ENCODE measurements around the gene HHAT. TPM values are rescaled to one million over a fixed set of nuclear protein-coding genes. Genes with fewer than 3 reads are reported as not detected.

Gene HHAT
- polyA plus RNA-seq, 1 donor from 2014 or later = 5.3 TPM

DNA sequence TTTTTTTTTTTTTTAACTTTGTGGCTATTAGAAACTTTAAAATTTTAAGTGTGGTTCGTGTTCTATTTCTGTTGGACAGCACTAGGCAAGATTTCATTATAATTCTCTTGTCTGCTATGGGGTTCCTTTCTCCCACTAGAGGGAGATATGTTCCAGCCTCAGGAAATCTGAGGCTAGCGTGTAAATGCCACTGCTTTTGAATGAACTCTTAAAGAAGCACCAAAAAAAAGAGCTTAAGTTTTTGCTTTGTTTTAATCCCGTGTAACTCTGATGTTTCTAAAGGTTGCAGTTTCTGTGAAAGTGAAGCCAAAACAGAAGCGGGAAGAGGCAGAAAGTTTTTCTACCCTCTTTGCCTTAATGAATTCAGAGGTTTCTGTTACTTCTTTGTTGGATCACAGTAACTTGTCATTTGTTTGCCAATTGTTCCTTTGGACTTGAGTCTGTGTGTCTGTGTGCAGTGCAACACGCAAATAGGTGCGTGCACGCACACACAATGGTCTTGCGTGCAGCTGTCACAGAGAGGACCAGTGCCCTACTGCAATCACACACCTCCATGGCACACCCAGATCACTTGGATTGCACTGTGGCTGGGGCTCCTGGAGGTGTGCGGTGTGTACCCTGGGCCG, 32.3 kb downstream of the HHAT start:
- no peak overlapping the region for H3K4me2 ChIP-seq (ENCODE audit: low read length)
- no peaks in the 10 kb centered on the region for H3K9me2 ChIP-seq (ENCODE audit: insufficient read depth, low read length)

DNA sequence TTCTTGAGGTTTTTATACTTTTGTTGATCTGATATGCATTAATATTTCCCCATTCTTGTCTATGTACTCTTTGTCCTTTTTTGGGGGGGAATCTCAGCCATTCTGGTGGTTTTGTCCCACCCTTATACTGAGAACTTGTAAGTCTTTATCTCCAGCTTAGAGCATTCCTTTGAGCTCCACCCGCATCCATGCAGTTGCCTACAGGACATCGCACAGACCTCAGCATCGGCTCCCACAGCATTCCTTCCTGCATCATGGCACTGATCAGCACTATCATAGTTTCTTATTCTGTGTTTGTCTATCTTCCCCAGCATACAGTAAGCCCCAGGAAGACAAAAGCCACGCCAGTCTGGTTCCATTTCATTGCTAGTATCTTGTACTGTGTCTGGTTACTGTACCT, 33.0 kb downstream of the HHAT start:
- H3K9me2 ChIP-seq (ENCODE audit: insufficient read depth, low read length) = no peaks in the 10 kb centered on the region
- H3K79me2 ChIP-seq (replicated peaks; ENCODE audit: insufficient read depth, low read length) = no peaks in the 10 kb centered on the region
- TF ChIP-seq TAF1 (IDR thresholded peaks at IDR 0.05; ENCODE audit: low read depth) (no peak), RAD21 (conservative IDR thresholded peaks at IDR 0.05) (no peak), EZH2 (IDR thresholded peaks at IDR 0.05; ENCODE audit: borderline replicate concordance, insufficient read depth, low read length, poor library complexity, severe bottlenecking) (no peak), POLR2AphosphoS5 (IDR thresholded peaks at IDR 0.05) (no peak), EP300 (conservative IDR thresholded peaks at IDR 0.05; ENCODE audit: poor library complexity, severe bottlenecking) (no peak)
- TF ChIP-seq, protein P1, sequence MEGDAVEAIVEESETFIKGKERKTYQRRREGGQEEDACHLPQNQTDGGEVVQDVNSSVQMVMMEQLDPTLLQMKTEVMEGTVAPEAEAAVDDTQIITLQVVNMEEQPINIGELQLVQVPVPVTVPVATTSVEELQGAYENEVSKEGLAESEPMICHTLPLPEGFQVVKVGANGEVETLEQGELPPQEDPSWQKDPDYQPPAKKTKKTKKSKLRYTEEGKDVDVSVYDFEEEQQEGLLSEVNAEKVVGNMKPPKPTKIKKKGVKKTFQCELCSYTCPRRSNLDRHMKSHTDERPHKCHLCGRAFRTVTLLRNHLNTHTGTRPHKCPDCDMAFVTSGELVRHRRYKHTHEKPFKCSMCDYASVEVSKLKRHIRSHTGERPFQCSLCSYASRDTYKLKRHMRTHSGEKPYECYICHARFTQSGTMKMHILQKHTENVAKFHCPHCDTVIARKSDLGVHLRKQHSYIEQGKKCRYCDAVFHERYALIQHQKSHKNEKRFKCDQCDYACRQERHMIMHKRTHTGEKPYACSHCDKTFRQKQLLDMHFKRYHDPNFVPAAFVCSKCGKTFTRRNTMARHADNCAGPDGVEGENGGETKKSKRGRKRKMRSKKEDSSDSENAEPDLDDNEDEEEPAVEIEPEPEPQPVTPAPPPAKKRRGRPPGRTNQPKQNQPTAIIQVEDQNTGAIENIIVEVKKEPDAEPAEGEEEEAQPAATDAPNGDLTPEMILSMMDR (IDR thresholded peaks at IDR 0.05; ENCODE audit: poor library complexity, severe bottlenecking) = no peak
- TF ChIP-seq, protein P2, sequence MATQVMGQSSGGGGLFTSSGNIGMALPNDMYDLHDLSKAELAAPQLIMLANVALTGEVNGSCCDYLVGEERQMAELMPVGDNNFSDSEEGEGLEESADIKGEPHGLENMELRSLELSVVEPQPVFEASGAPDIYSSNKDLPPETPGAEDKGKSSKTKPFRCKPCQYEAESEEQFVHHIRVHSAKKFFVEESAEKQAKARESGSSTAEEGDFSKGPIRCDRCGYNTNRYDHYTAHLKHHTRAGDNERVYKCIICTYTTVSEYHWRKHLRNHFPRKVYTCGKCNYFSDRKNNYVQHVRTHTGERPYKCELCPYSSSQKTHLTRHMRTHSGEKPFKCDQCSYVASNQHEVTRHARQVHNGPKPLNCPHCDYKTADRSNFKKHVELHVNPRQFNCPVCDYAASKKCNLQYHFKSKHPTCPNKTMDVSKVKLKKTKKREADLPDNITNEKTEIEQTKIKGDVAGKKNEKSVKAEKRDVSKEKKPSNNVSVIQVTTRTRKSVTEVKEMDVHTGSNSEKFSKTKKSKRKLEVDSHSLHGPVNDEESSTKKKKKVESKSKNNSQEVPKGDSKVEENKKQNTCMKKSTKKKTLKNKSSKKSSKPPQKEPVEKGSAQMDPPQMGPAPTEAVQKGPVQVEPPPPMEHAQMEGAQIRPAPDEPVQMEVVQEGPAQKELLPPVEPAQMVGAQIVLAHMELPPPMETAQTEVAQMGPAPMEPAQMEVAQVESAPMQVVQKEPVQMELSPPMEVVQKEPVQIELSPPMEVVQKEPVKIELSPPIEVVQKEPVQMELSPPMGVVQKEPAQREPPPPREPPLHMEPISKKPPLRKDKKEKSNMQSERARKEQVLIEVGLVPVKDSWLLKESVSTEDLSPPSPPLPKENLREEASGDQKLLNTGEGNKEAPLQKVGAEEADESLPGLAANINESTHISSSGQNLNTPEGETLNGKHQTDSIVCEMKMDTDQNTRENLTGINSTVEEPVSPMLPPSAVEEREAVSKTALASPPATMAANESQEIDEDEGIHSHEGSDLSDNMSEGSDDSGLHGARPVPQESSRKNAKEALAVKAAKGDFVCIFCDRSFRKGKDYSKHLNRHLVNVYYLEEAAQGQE (IDR thresholded peaks at IDR 0.05; ENCODE audit: borderline replicate concordance) = no peak
- H2AFZ ChIP-seq (ENCODE audit: low read depth, low read length) = no peak overlapping the region
- H3K9me3 ChIP-seq (ENCODE audit: low read length) = no peaks in the 10 kb centered on the region
- no peaks in the 10 kb centered on the region for H3K27me3 ChIP-seq (ENCODE audit: insufficient read depth, low read depth, low read length)
- H3K9ac ChIP-seq (ENCODE audit: low read length) = no peak overlapping the region
- H4K20me1 ChIP-seq (ENCODE audit: insufficient read depth) = no peaks in the 10 kb centered on the region
- H3F3A ChIP-seq (ENCODE audit: insufficient read depth, low read length, poor library complexity, severe bottlenecking) = no peaks in the 10 kb centered on the region
- no peak overlapping the region for H3K4me3 ChIP-seq (ENCODE audit: low read length)
- H3K27ac ChIP-seq (ENCODE audit: low read length) = no peak overlapping the region
- no peak overlapping the region for H3K4me2 ChIP-seq (ENCODE audit: low read length)
- H3K36me3 ChIP-seq (ENCODE audit: insufficient read depth, low read length) = no peaks in the 10 kb centered on the region

More for the DNA sequence above, 32.3 kb downstream of the HHAT start:
- no peaks in the 10 kb centered on the region for H3K27me3 ChIP-seq (ENCODE audit: insufficient read depth, low read depth, low read length)
- TF ChIP-seq TAF1 (IDR thresholded peaks at IDR 0.05; ENCODE audit: low read depth) (no peak), SMC3 (conservative IDR thresholded peaks at IDR 0.05; ENCODE audit: poor library complexity) (peak; percentile 52), RAD21 (conservative IDR thresholded peaks at IDR 0.05) (peak; percentile 58)
- TF ChIP-seq, protein P1 (IDR thresholded peaks at IDR 0.05; ENCODE audit: poor library complexity, severe bottlenecking) = peak; percentile 64
- H3K27ac ChIP-seq (ENCODE audit: low read length) = no peak overlapping the region
- no peaks in the 10 kb centered on the region for H3F3A ChIP-seq (ENCODE audit: insufficient read depth, low read length, poor library complexity, severe bottlenecking)
- no peaks in the 10 kb centered on the region for H4K20me1 ChIP-seq (ENCODE audit: insufficient read depth)
- H3K9me3 ChIP-seq (ENCODE audit: low read length) = no peaks in the 10 kb centered on the region
- no peak overlapping the region for H2AFZ ChIP-seq (ENCODE audit: low read depth, low read length)
- H3K4me3 ChIP-seq (ENCODE audit: low read length) = no peak overlapping the region
- H3K79me2 ChIP-seq (replicated peaks; ENCODE audit: insufficient read depth, low read length) = no peaks in the 10 kb centered on the region
- H3K36me3 ChIP-seq (ENCODE audit: insufficient read depth, low read length) = no peaks in the 10 kb centered on the region
- H3K9ac ChIP-seq (ENCODE audit: low read length) = no peak overlapping the region
